Measurements from ENCODE around the gene ABCC3. TPM values are rescaled to one million over a fixed set of nuclear protein-coding genes. Genes with fewer than 3 reads are reported as not detected.
"Not testable (repeated sequence)": the region's sequence is repeated elsewhere in the genome, so short reads cannot be mapped to it uniquely, and the experiment has no call there.

ABCC3 gene
- total RNA-seq, 1 experiment from 2014 or later, result 88.0 TPM

GRCh38 chr17:50708050-50709000 lies 73.6 kb downstream of the ABCC3 start:
- no peak for TF ChIP-seq CTCF (IDR thresholded peaks at IDR 0.05; ENCODE audit: unreplicated experiment)
- CTCF ChIA-PET, result interaction anchor here (1.1 to 1.6 kb wide), 3 partner anchors 11 to 80 kb away, joined by 3 to 5 read pairs (median 4); partner anchors contain the start of gene LUC7L3
- Mint-ChIP-seq H3K4me1 (ENCODE audit: low read depth, unreplicated experiment) (peaks cover 19% of the 10 kb centered on the region), H3K9me3 (ENCODE audit: low read depth, unreplicated experiment) (no peaks in the 10 kb centered on the region), H3K36me3 (ENCODE audit: insufficient read depth, unreplicated experiment) (peaks cover 53% of the 10 kb centered on the region), H3K27me3 (ENCODE audit: unreplicated experiment) (peaks cover 6% of the 10 kb centered on the region), H3K27ac (ENCODE audit: unreplicated experiment) (peak overlapping the region; percentile 89), H3K4me3 (ENCODE audit: low read depth, unreplicated experiment) (peak overlapping the region; percentile 95)
- intact Hi-C loops (cut with micrococcal nuclease; ENCODE audit: unreplicated experiment), result no loop called here
- no peak for DNase-seq
- TSS peak; percentile 98 for BruUV-seq (replicated peaks)

GRCh38 chr17:50709053-50709452 lies 74.4 kb downstream of the ABCC3 start:
- BruUV-seq (replicated peaks); intact Hi-C loops (cut with micrococcal nuclease; ENCODE audit: unreplicated experiment); DNase-seq; H3K9me3 Mint-ChIP-seq (ENCODE audit: low read depth, unreplicated experiment): not testable (repeated sequence)
- peak overlapping the region; percentile 89 for H3K27ac Mint-ChIP-seq (ENCODE audit: unreplicated experiment)
- peak overlapping the region; percentile 95 for H3K4me3 Mint-ChIP-seq (ENCODE audit: low read depth, unreplicated experiment)
- peaks cover 12% of the 10 kb centered on the region for H3K4me1 Mint-ChIP-seq (ENCODE audit: low read depth, unreplicated experiment)
- H3K27me3 Mint-ChIP-seq (ENCODE audit: unreplicated experiment), result peaks cover 13% of the 10 kb centered on the region
- CTCF ChIA-PET, result interaction anchor here (0.5 to 1.6 kb wide), 5 partner anchors 14 to 324 kb away, joined by 3 to 5 read pairs (median 4); no protein-coding TSS in a partner anchor
- H3K36me3 Mint-ChIP-seq (ENCODE audit: insufficient read depth, unreplicated experiment), result peaks cover 46% of the 10 kb centered on the region

- H3K4me3 Mint-ChIP-seq (ENCODE audit: low read depth, unreplicated experiment), result no peak overlapping the region
Measured at GRCh38 chr17:50710025-50710424, 75.3 kb downstream of the ABCC3 start.

DNA sequence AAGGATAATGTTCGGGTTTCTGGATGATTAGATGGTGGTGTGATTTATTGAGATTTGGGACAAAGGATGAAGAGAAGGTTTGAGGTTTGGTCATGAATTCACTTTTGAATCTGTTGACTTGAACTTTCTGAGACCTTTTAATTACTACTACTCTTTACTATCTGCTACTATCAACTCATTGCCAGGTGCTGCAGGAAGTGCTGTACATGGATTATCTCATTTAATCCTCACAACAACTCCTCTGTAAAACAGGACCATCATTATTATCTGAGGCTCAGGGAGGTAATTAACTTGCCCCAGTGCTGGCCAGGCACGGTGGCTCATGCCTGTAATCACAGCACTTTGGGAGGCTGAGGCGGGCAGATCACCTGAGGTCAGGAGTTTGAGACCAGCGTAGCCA lies 76.0 kb downstream of the ABCC3 start:
- H3K27me3 Mint-ChIP-seq (ENCODE audit: unreplicated experiment), result peaks cover 17% of the 10 kb centered on the region
- H3K9me3 Mint-ChIP-seq (ENCODE audit: low read depth, unreplicated experiment), result no peaks in the 10 kb centered on the region
- no peak for DNase-seq
- peaks cover 10% of the 10 kb centered on the region for H3K4me1 Mint-ChIP-seq (ENCODE audit: low read depth, unreplicated experiment)
- CTCF ChIA-PET, result no interaction called here
- peaks cover 30% of the 10 kb centered on the region for H3K36me3 Mint-ChIP-seq (ENCODE audit: insufficient read depth, unreplicated experiment)
- H3K27ac Mint-ChIP-seq (ENCODE audit: unreplicated experiment), result no peak overlapping the region
- no TSS peak for BruUV-seq (replicated peaks)
- no peak for TF ChIP-seq CTCF (IDR thresholded peaks at IDR 0.05; ENCODE audit: unreplicated experiment)
- intact Hi-C loops (cut with micrococcal nuclease; ENCODE audit: unreplicated experiment), result no loop called here
- H3K4me3 Mint-ChIP-seq (ENCODE audit: low read depth, unreplicated experiment), result no peak overlapping the region

More at GRCh38 chr17:50710025-50710424, 75.3 kb downstream of the ABCC3 start:
- no peak for TF ChIP-seq CTCF (IDR thresholded peaks at IDR 0.05; ENCODE audit: unreplicated experiment)
- CTCF ChIA-PET, result no interaction called here
- H3K36me3 Mint-ChIP-seq (ENCODE audit: insufficient read depth, unreplicated experiment), result peaks cover 36% of the 10 kb centered on the region
- no peak overlapping the region for H3K27ac Mint-ChIP-seq (ENCODE audit: unreplicated experiment)
- no TSS peak for BruUV-seq (replicated peaks)
- H3K9me3 Mint-ChIP-seq (ENCODE audit: low read depth, unreplicated experiment), result no peaks in the 10 kb centered on the region
- peaks cover 10% of the 10 kb centered on the region for H3K4me1 Mint-ChIP-seq (ENCODE audit: low read depth, unreplicated experiment)
- H3K27me3 Mint-ChIP-seq (ENCODE audit: unreplicated experiment), result peaks cover 17% of the 10 kb centered on the region
- intact Hi-C loops (cut with micrococcal nuclease; ENCODE audit: unreplicated experiment), result no loop called here
- no peak for DNase-seq
